ENCODE results near the gene RASGRF1.

RASGRF1 gene

DNA sequence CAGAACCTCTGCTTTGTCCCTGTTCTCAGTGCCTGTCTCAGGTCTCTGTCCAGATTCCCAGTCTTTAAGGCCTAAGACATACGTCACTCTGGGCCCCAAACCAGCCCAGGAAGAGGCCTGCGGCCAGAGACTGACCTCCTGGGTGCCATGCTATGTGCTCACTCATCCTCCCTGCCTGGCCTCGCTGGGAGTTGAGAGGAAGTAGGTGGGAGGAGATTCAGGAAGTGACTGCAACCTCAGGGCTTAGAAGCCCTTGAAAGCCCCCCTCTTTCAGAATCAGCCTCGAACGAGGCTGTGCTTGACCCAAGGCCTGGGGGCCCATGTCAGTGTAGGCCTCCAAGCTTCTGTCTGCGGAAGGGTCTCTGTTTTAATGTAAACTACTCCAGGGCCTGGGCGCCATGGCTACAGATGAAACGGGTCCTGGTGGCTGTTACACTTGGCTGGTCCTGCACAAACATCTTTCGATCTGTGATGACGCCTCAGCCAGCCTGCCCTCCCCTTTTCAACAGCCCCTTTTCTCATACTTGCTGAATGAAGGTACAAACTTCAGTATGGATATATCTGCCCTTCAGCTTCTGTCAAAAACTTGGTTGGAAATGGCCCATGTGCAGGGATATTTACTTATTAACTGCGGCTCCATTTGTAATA is 11.7 kb downstream of the RASGRF1 start:
- no peak for TF ChIP-seq TAF1 (IDR thresholded peaks at IDR 0.05; ENCODE audit: low read depth)
- no peak for TF ChIP-seq RAD21 (IDR thresholded peaks at IDR 0.05; ENCODE audit: low read depth)
- no peak for TF ChIP-seq EGR1 (IDR thresholded peaks at IDR 0.05)
- no peak for TF ChIP-seq NFIC (IDR thresholded peaks at IDR 0.05)
- no peak for TF ChIP-seq CREB1 (IDR thresholded peaks at IDR 0.05; ENCODE audit: low read depth)
- no peak for TF ChIP-seq USF1 (IDR thresholded peaks at IDR 0.05)
- TF ChIP-seq, protein P1, sequence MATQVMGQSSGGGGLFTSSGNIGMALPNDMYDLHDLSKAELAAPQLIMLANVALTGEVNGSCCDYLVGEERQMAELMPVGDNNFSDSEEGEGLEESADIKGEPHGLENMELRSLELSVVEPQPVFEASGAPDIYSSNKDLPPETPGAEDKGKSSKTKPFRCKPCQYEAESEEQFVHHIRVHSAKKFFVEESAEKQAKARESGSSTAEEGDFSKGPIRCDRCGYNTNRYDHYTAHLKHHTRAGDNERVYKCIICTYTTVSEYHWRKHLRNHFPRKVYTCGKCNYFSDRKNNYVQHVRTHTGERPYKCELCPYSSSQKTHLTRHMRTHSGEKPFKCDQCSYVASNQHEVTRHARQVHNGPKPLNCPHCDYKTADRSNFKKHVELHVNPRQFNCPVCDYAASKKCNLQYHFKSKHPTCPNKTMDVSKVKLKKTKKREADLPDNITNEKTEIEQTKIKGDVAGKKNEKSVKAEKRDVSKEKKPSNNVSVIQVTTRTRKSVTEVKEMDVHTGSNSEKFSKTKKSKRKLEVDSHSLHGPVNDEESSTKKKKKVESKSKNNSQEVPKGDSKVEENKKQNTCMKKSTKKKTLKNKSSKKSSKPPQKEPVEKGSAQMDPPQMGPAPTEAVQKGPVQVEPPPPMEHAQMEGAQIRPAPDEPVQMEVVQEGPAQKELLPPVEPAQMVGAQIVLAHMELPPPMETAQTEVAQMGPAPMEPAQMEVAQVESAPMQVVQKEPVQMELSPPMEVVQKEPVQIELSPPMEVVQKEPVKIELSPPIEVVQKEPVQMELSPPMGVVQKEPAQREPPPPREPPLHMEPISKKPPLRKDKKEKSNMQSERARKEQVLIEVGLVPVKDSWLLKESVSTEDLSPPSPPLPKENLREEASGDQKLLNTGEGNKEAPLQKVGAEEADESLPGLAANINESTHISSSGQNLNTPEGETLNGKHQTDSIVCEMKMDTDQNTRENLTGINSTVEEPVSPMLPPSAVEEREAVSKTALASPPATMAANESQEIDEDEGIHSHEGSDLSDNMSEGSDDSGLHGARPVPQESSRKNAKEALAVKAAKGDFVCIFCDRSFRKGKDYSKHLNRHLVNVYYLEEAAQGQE (IDR thresholded peaks at IDR 0.05; ENCODE audit: low read depth): no peak

GRCh38 chr15:79078003-79078402 is 12.6 kb downstream of the RASGRF1 start:
- TF ChIP-seq CREB1 (IDR thresholded peaks at IDR 0.05; ENCODE audit: low read depth): no peak
- no peak for TF ChIP-seq ZBTB7A (IDR thresholded peaks at IDR 0.05; ENCODE audit: low read depth)
- no peak for TF ChIP-seq TCF12 (IDR thresholded peaks at IDR 0.05; ENCODE audit: low read depth)
- no peak for TF ChIP-seq TAF1 (IDR thresholded peaks at IDR 0.05; ENCODE audit: low read depth)
- no peak for TF ChIP-seq NFIC (IDR thresholded peaks at IDR 0.05)
- TF ChIP-seq EP300 (IDR thresholded peaks at IDR 0.05; ENCODE audit: borderline replicate concordance): no peak
- TF ChIP-seq TEAD4 (IDR thresholded peaks at IDR 0.05): no peak
- no peak for TF ChIP-seq CEBPB (IDR thresholded peaks at IDR 0.05)
- TF ChIP-seq RAD21 (IDR thresholded peaks at IDR 0.05; ENCODE audit: low read depth): no peak
- TF ChIP-seq YY1 (IDR thresholded peaks at IDR 0.05; ENCODE audit: low read depth): no peak
- TF ChIP-seq EGR1 (IDR thresholded peaks at IDR 0.05): no peak
- TF ChIP-seq, protein P1 (IDR thresholded peaks at IDR 0.05; ENCODE audit: low read depth): no peak

DNA sequence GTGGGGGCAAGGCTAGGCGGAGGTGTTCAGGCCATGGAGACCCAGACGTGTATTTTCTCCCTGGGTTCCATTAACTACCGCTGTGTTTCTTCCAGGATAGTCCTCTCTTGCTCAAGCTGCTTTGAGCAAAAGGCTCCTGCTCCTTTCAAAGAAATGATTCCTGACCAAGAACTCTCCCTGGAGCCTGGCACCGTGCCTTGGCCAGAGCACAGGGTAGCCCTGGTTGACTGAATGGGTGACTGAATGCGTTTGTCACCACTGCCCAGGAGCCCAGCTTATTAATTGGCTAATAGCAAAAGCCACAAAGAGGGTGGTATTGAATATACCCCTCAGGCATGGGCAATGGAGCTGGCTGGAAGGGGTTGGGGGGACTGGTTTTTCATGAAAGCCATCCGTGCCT is 13.9 kb downstream of the RASGRF1 start:
- TF ChIP-seq USF1 (IDR thresholded peaks at IDR 0.05) (no peak), TEAD4 (IDR thresholded peaks at IDR 0.05) (no peak), RAD21 (IDR thresholded peaks at IDR 0.05; ENCODE audit: low read depth) (no peak), NFIC (IDR thresholded peaks at IDR 0.05) (no peak), TAF1 (IDR thresholded peaks at IDR 0.05; ENCODE audit: low read depth) (no peak), EGR1 (IDR thresholded peaks at IDR 0.05) (no peak), EP300 (IDR thresholded peaks at IDR 0.05; ENCODE audit: borderline replicate concordance) (no peak), FOXM1 (IDR thresholded peaks at IDR 0.05; ENCODE audit: borderline replicate concordance, low read depth) (no peak), CREB1 (IDR thresholded peaks at IDR 0.05; ENCODE audit: low read depth) (no peak), ZBTB7A (IDR thresholded peaks at IDR 0.05; ENCODE audit: low read depth) (no peak), CEBPB (IDR thresholded peaks at IDR 0.05) (no peak), TCF12 (IDR thresholded peaks at IDR 0.05; ENCODE audit: low read depth) (no peak), YY1 (IDR thresholded peaks at IDR 0.05; ENCODE audit: low read depth) (no peak)
- TF ChIP-seq, protein P2, sequence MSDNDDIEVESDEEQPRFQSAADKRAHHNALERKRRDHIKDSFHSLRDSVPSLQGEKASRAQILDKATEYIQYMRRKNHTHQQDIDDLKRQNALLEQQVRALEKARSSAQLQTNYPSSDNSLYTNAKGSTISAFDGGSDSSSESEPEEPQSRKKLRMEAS (IDR thresholded peaks at IDR 0.05): no peak
- TF ChIP-seq, protein P1 (IDR thresholded peaks at IDR 0.05; ENCODE audit: low read depth): no peak

GRCh38 chr15:79075256-79075655 is 15.3 kb downstream of the RASGRF1 start:
- no peak for TF ChIP-seq FOXM1 (IDR thresholded peaks at IDR 0.05; ENCODE audit: borderline replicate concordance, low read depth)

DNA sequence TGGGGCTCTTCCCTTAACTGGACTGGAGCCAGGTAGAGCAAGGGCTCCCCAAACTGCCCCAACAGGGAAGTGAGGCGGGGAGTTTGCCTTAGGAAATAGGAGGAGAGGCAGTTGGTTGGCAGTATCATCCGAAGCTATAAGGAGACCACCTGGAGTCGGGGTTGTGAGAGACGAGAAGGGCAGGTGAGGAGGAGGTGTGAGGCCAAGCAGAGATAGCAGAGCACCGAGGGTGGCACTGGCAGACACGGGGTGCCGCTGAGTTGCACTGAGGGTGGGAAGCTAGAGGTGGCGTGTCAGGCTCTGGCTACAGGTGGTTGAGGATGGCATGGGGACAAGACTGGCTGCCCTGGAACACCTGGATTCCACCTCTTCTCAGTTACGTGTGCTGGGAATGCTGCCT is 17.2 kb downstream of the RASGRF1 start:
- TF ChIP-seq EGR1 (IDR thresholded peaks at IDR 0.05) (no peak), CEBPB (IDR thresholded peaks at IDR 0.05) (no peak), FOXM1 (IDR thresholded peaks at IDR 0.05; ENCODE audit: borderline replicate concordance, low read depth) (no peak), ZBTB7A (IDR thresholded peaks at IDR 0.05; ENCODE audit: low read depth) (no peak), RAD21 (IDR thresholded peaks at IDR 0.05; ENCODE audit: low read depth) (no peak), NFIC (IDR thresholded peaks at IDR 0.05) (no peak), TAF1 (IDR thresholded peaks at IDR 0.05; ENCODE audit: low read depth) (no peak), YY1 (IDR thresholded peaks at IDR 0.05; ENCODE audit: low read depth) (no peak), EP300 (IDR thresholded peaks at IDR 0.05; ENCODE audit: borderline replicate concordance) (no peak), TEAD4 (IDR thresholded peaks at IDR 0.05) (no peak), CREB1 (IDR thresholded peaks at IDR 0.05; ENCODE audit: low read depth) (no peak), USF1 (IDR thresholded peaks at IDR 0.05) (no peak), TCF12 (IDR thresholded peaks at IDR 0.05; ENCODE audit: low read depth) (no peak)
- TF ChIP-seq, protein P2 (IDR thresholded peaks at IDR 0.05): no peak
- TF ChIP-seq, protein P1 (IDR thresholded peaks at IDR 0.05; ENCODE audit: low read depth): no peak
